ENCODE data around the gene NEK9. TPM values are rescaled to one million over a fixed set of nuclear protein-coding genes. Genes with fewer than 3 reads are reported as not detected.

Gene NEK9
- total RNA-seq (2013; cell fraction: nucleolus; rRNA removed), result 102 and 108 TPM in 2 replicates
- 39.8 and 48.1 TPM in 2 replicates for total RNA-seq (2014; rRNA removed)
- 24.7 and 26.9 TPM in 2 replicates for total RNA-seq (2014; rRNA removed; fragmentation: Illumina TruSeq; extraction: Trizol)
- total RNA-seq (2021), result 78.8 and 83.0 TPM in 2 replicates
- polyA plus RNA-seq (2011; ENCODE audit: low read depth), result 25.6 TPM
- polyA plus RNA-seq (2011; rRNA removed), result 51.3 and 60.0 TPM in 2 replicates
- 21.7 and 34.4 TPM in 2 replicates for polyA plus RNA-seq (2011; cell fraction: cytosol; rRNA removed)
- polyA plus RNA-seq (2011; cell fraction: nucleus; rRNA removed), result 51.1 and 77.0 TPM in 2 replicates
- 34.2 and 38.4 TPM in 2 replicates for polyA plus RNA-seq (2012)
- polyA plus RNA-seq (2014; fragmentation: Illumina TruSeq; extraction: Trizol), result 43.0 and 55.3 TPM in 2 replicates
- polyA plus RNA-seq (2014; fragmentation: Nextera tagmentation; extraction: Ambion mirVana), result 10 to 100 TPM in 1 of 2 experiments, 1 to 10 TPM in 1; 6.0 to 15.7 TPM
- 61.9 and 64.5 TPM in 2 replicates for polyA plus RNA-seq (2014; rRNA removed)
- 10 to 100 TPM; 43.4 to 46.1 TPM for polyA plus RNA-seq (2016; fragmentation: Nextera tagmentation; extraction: Ambion mirVana)
- 41.1 and 51.6 TPM in 2 replicates for polyA minus RNA-seq (2011; rRNA and poly(A)+ RNA removed)
- 17.5 and 17.6 TPM in 2 replicates for polyA minus RNA-seq (2011; cell fraction: cytosol; rRNA and poly(A)+ RNA removed)
- polyA minus RNA-seq (2011; cell fraction: nucleus; rRNA and poly(A)+ RNA removed), result 26.8 and 65.3 TPM in 2 replicates
- Bru-seq, nascent RNA, result percentile 73 among the genes with signal in this experiment
- percentile 82 among the genes with signal in this experiment for BruChase-seq, experiment 1, labeled RNA remaining after a 6-hour chase
- percentile 75 among the genes with signal in this experiment for BruChase-seq, experiment 2, labeled RNA remaining after a 2-hour chase
- long read RNA-seq, experiment 1, partial matches to known transcripts, result 2 of 10 reads
- long read RNA-seq, experiment 1, other reads (novel, unspliced or antisense), result 8 of 10 reads
- long read RNA-seq, experiment 2, partial matches to known transcripts, result 5 of 31 reads
- long read RNA-seq, experiment 2, other reads (novel, unspliced or antisense), result 26 of 31 reads

- FAIRE-seq (no peak), ATAC-seq (peak; percentile 98), DNase-seq (ENCODE audit: low read depth, low spot score) (peak; percentile 45)
- H3K27ac ChIP-seq (ENCODE audit: control insufficient read depth, insufficient read depth), result peak within 1 kb of the TSS; percentile 88
- H2AFZ ChIP-seq (ENCODE audit: control insufficient read depth, low read depth, low read length), result peak within 1 kb of the TSS; percentile 95
- peak within 1 kb of the TSS; percentile 95 for H3K4me2 ChIP-seq (ENCODE audit: control insufficient read depth, insufficient read depth)
- H3K9me3 ChIP-seq (replicated peaks; ENCODE audit: control insufficient read depth, insufficient read depth, low read length), result no peaks in the 10 kb centered on the region
- H3K36me3 ChIP-seq (ENCODE audit: control insufficient read depth in 2 of 2, insufficient read depth in 2 of 2, low read length in 1 of 2), result peaks cover 0 to 6% of the 10 kb centered on the region in 2 experiments; a peak in 2 of 4 replicates
- H3K4me1 ChIP-seq (ENCODE audit: control insufficient read depth, insufficient read depth, low read length), result peaks cover 11% of the 10 kb centered on the region
- peak within 1 kb of the TSS; percentile 76 for H3K4me3 ChIP-seq
- BruUV-seq (replicated peaks), result TSS peak; percentile 83
- H4K20me1 ChIP-seq (ENCODE audit: control insufficient read depth, insufficient read depth), result no peaks in the 10 kb centered on the region
- POLR2A ChIA-PET, result interaction anchor here (0.6 to 1.4 kb wide), 5 partner anchors 11 to 361 kb away, joined by 3 to 4 read pairs (median 3); no protein-coding TSS in a partner anchor
- peaks cover 32% of the 10 kb centered on the region for H3K79me2 ChIP-seq (ENCODE audit: control insufficient read depth, insufficient read depth, low read length)
- intact Hi-C loops (cut with micrococcal nuclease; ENCODE audit: unreplicated experiment), result loop anchor here (2.0 kb wide), 1 partner anchor 360 kb away; no protein-coding TSS in a partner anchor
- SMC1A ChIA-PET (ENCODE audit: uncharacterized antibody, unreplicated experiment), result interaction anchor here (1.0 to 2.7 kb wide), 12 partner anchors 9 to 367 kb away, joined by 3 to 12 read pairs (median 4); partner anchors contain the start of gene ACYP1
- no peaks in the 10 kb centered on the region for H3K27me3 ChIP-seq (replicated peaks in 1 of 2; ENCODE audit: control insufficient read depth in 2 of 2, insufficient read depth in 2 of 2, low read length in 1 of 2)
- CTCF ChIA-PET, result interaction anchor here (0.9 to 11.2 kb wide), 6 partner anchors 9 to 362 kb away, joined by 3 to 279 read pairs (median 4); no protein-coding TSS in a partner anchor
- RAD21 ChIA-PET (ENCODE audit: unreplicated experiment), result interaction anchor here (0.8 to 2.4 kb wide), 6 partner anchors 12 to 327 kb away, joined by 3 to 6 read pairs (median 4); no protein-coding TSS in a partner anchor
- under 1% methylated on average over 76 of the region's 76 CpGs for WGBS (ENCODE audit: insufficient coverage, insufficient replicate concordance, low lambda C conversion rate, missing lambda C conversion rate)
- in situ Hi-C loops (cut with MboI), result loop anchor here (5.0 to 10.0 kb wide), 3 partner anchors 358 to 528 kb away; no protein-coding TSS in a partner anchor
- H3K9ac ChIP-seq (ENCODE audit: control insufficient read depth, insufficient read depth, low read length), result peak within 1 kb of the TSS; percentile 95
- TF ChIP-seq CBX5 (IDR thresholded peaks at IDR 0.05; ENCODE audit: low read depth) (no peak), KDM1A (IDR thresholded peaks at IDR 0.05; ENCODE audit: borderline replicate concordance) (no peak), SMC3 (IDR thresholded peaks at IDR 0.05; ENCODE audit: borderline replicate concordance, low read length) (no peak), ZNF622 (IDR thresholded peaks at IDR 0.05) (no peak), STAT3 (IDR thresholded peaks at IDR 0.05; ENCODE audit: low read depth, low read length) (no peak), KLF5 (IDR thresholded peaks at IDR 0.05; ENCODE audit: partially characterized antibody) (no peak), PML (IDR thresholded peaks at IDR 0.05; ENCODE audit: low read length) (peak; percentile 82), MTA2 (IDR thresholded peaks at IDR 0.05; ENCODE audit: low read depth) (peak; percentile 73), MEF2A (IDR thresholded peaks at IDR 0.05; ENCODE audit: insufficient read depth, low read depth, low read length) (no peak), NRF1 (conservative IDR thresholded peaks at IDR 0.05; ENCODE audit: low read depth, low read length) (no peak)
- TF ChIP-seq, protein P1, sequence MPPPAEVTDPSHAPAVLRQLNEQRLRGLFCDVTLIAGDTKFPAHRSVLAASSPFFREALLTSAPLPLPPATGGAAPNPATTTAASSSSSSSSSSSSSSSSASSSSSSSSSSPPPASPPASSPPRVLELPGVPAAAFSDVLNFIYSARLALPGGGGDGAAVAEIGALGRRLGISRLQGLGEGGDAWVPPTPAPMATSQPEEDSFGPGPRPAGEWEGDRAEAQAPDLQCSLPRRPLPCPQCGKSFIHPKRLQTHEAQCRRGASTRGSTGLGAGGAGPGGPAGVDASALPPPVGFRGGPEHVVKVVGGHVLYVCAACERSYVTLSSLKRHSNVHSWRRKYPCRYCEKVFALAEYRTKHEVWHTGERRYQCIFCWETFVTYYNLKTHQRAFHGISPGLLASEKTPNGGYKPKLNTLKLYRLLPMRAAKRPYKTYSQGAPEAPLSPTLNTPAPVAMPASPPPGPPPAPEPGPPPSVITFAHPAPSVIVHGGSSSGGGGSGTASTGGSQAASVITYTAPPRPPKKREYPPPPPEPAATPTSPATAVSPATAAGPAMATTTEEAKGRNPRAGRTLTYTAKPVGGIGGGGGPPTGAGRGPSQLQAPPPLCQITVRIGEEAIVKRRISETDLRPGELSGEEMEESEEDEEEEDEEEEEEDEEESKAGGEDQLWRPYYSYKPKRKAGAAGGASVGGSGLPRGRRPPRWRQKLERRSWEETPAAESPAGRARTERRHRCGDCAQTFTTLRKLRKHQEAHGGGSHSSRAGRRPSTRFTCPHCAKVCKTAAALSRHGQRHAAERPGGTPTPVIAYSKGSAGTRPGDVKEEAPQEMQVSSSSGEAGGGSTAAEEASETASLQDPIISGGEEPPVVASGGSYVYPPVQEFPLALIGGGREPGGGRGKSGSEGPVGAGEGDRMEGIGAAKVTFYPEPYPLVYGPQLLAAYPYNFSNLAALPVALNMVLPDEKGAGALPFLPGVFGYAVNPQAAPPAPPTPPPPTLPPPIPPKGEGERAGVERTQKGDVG (CRISPR knock-in tag; IDR thresholded peaks at IDR 0.05), result no peak
- TF ChIP-seq, protein P2, sequence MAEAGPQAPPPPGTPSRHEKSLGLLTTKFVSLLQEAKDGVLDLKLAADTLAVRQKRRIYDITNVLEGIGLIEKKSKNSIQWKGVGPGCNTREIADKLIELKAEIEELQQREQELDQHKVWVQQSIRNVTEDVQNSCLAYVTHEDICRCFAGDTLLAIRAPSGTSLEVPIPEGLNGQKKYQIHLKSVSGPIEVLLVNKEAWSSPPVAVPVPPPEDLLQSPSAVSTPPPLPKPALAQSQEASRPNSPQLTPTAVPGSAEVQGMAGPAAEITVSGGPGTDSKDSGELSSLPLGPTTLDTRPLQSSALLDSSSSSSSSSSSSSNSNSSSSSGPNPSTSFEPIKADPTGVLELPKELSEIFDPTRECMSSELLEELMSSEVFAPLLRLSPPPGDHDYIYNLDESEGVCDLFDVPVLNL (IDR thresholded peaks at IDR 0.05; ENCODE audit: low read depth, low read length), result no peak
Observed at GRCh38 chr14:75126679-75127473, at the start of gene NEK9. TSS of gene NEK9 (minus strand) at chr14:75127048. CDS start at chr14:75126921, 127 bp downstream.
